LNCaP clone FGC (cell line): ENCODE data around the gene NDST1.
A peak's percentile ranks its signal among the peaks of the same experiment; 100 is the strongest.

ENCODE experiments used
- DNase-seq: peaks from one replicate; pipeline ENCODE4 v3.0.0-alpha.2; 2011; ENCODE audit warnings: low read depth
- H3K4me3 ChIP-seq: 2 replicates; pipeline ENCODE4 v1.5.1; 2011; ENCODE audit warnings: mild to moderate bottlenecking, low read depth, low read length, control low read depth
- CTCF ChIP-seq: IDR thresholded peaks from 2 replicates; pipeline ENCODE4 v1.5.1; 2012; ENCODE audit warnings: mild to moderate bottlenecking; ENCODE audit not compliant: control insufficient read depth, insufficient read depth; ENCODE audit errors: extremely low read depth

The NDST1 gene

GRCh38 chr5:150558088-150558621 is 50.2 kb downstream of the NDST1 start:
- TF ChIP-seq CTCF = no peak
- H3K4me3 ChIP-seq = no peak overlapping the region
- DNase-seq = no peak

GRCh38 chr5:150559088-150559487 is 51.2 kb downstream of the NDST1 start:
- TF ChIP-seq CTCF = no peak
- DNase-seq = no peak
- H3K4me3 ChIP-seq = no peak overlapping the region

GRCh38 chr5:150559701-150560100 is 51.8 kb downstream of the NDST1 start:
- TF ChIP-seq CTCF = no peak
- no peak overlapping the region for H3K4me3 ChIP-seq
- DNase-seq = no peak

GRCh38 chr5:150560401-150561191 is 52.7 kb downstream of the NDST1 start:
- peak; percentile 85 for TF ChIP-seq CTCF
- no peak for DNase-seq
- no peak overlapping the region for H3K4me3 ChIP-seq

- no peak for TF ChIP-seq CTCF
- no peak for DNase-seq
- no peak overlapping the region for H3K4me3 ChIP-seq
These were observed 53.2 kb downstream of the NDST1 start for GRCh38 chr5:150561192-150561512.

- no peak for TF ChIP-seq CTCF
- no peak for DNase-seq
- no peak overlapping the region for H3K4me3 ChIP-seq
These were observed 53.8 kb downstream of the NDST1 start for GRCh38 chr5:150561571-150562275.
